D721Med (cell line): ENCODE results near the gene PLIN4.

ENCODE experiments used
- DNase-seq: peaks from one replicate; pipeline ENCODE4 v3.0.0; 2011; ENCODE audit warnings: low spot score; ENCODE audit not compliant: insufficient read length
- FAIRE-seq: peaks from 2 replicates; lab custom pipeline; 2011; peaks lifted over from hg19 to GRCh38; lab: Jason Lieb, UNC
- TF ChIP-seq, protein P1 (sequence below): IDR thresholded peaks from 2 replicates; pipeline ENCODE4 v1.5.1; 2012; ENCODE audit warnings: mild to moderate bottlenecking, control low read depth; ENCODE audit not compliant: insufficient read depth; ENCODE audit errors: missing control alignments

The PLIN4 gene

DNA sequence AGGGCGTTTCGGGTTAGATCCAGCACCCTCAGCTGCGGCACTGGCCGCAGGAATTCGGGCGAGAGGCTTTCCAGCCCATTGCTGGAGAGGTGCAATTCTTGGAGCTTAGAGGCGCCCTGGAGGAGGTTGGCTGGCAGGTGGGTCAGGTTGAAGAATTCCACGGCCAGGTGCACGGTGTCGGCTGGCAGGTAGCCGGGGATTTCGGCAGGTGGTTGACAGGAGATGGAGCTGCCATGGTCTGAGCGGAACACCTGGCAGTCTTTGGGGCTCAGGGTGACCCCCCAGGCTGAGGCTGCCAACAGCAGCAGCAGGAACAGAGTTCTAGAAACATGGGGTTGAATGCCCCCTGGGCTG lies 20.3 kb upstream of the PLIN4 start:
- FAIRE-seq (no peak), DNase-seq (no peak)
- TF ChIP-seq, protein P1, sequence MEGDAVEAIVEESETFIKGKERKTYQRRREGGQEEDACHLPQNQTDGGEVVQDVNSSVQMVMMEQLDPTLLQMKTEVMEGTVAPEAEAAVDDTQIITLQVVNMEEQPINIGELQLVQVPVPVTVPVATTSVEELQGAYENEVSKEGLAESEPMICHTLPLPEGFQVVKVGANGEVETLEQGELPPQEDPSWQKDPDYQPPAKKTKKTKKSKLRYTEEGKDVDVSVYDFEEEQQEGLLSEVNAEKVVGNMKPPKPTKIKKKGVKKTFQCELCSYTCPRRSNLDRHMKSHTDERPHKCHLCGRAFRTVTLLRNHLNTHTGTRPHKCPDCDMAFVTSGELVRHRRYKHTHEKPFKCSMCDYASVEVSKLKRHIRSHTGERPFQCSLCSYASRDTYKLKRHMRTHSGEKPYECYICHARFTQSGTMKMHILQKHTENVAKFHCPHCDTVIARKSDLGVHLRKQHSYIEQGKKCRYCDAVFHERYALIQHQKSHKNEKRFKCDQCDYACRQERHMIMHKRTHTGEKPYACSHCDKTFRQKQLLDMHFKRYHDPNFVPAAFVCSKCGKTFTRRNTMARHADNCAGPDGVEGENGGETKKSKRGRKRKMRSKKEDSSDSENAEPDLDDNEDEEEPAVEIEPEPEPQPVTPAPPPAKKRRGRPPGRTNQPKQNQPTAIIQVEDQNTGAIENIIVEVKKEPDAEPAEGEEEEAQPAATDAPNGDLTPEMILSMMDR, result no peak

DNA sequence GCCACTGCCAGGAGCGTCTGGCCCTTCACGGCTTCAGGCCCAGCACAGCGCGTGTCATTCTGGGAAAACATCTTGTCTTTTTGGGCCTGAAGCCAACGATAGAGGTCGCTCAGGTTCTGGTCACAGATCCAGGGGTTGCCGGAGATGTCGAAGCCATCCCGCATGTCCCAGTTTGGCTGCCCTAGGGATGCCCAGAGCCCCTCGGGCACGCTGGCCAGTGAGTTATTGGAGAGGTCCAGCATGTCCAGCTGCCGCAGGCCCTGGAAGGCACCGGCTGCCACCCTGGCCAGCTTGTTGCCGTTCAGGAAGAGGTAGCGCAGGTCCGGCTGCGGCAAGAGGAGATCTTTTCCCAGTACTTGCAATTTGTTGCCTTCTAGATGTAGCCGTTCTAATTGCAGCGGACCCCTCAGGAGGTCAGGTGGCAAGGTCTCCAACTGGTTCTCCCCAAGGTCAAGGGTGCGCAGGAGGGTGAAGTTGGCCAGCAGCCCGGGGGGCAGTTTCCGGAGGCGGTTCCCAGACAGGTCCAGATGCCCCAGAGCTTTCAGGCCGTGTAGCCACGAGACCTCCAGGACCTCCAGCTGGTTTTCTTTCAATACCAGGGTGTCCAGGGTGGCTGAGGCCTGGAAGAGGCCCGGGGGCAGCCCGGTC lies 19.8 kb upstream of the PLIN4 start:
- TF ChIP-seq, protein P1, result peak; percentile 1
- no peak for FAIRE-seq
- DNase-seq, result no peak

DNA sequence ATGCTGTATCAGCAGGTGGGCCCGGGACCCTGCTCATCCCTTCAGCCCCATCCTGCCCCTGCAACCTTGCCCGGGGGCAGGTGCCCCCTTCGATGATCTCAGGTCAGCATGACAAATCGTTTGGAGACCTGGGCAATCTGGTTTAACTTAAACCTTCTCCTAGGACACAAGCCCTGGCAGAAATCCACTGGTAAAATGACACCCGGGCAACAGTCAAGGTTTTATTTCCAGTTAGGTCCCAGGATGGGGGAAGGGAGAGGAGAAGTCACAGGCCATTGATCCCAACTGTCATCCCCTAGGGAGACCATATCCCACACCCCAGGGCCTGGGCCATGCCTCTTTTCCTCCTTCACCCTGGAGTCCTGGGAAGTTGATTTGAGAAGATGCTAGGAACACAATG lies 18.5 kb upstream of the PLIN4 start:
- TF ChIP-seq, protein P1, result no peak
- no peak for DNase-seq
- FAIRE-seq, result no peak

DNA sequence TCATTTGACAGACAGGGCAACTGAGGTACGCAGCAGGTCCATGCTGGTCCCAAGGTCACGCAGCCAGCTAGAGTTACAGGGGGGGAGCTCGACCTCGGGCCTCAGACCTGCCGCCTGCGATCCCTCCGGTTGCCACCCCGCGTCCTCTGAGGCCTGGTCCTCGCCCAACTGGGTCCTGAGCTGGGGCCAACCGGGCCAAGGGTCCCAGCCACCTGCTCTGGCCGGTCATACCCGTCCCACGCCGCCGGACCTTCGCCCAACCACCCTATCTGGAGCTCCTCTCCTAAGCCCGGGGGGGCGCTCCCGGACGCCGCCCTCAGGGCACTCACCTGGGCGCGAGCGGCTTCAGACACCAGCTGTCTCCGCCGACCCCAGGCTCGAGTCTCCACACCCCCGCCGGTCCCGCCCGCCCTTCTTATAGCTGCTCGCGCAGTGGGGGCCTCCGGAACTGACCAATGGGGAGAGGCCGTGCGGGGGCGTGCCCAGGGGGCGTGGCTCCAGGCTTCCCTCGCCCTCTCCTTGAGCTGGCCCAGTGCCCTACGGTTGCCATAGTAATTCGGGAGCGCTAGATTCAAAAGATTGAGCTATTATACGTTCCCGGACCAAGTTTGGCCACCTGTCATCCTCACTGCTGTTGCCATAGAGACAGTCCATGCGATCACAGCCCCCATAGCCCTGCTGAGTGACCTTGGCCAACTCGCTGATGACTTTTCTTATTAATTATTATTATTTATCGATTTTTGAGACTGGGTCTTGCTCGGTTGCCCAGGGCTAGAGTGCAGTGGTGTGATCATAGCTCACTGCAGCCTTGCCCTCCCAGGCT lies 16.8 kb upstream of the PLIN4 start, which contains the start of gene PLIN5:
Gene PLIN5 (minus strand): TSS at position 389 of the 823 bp plus-strand sequence. CDS start 1,150 bp downstream, outside the sequence.
- DNase-seq, result peak; percentile 97
- TF ChIP-seq, protein P1, result no peak
- FAIRE-seq, result no peak

DNA sequence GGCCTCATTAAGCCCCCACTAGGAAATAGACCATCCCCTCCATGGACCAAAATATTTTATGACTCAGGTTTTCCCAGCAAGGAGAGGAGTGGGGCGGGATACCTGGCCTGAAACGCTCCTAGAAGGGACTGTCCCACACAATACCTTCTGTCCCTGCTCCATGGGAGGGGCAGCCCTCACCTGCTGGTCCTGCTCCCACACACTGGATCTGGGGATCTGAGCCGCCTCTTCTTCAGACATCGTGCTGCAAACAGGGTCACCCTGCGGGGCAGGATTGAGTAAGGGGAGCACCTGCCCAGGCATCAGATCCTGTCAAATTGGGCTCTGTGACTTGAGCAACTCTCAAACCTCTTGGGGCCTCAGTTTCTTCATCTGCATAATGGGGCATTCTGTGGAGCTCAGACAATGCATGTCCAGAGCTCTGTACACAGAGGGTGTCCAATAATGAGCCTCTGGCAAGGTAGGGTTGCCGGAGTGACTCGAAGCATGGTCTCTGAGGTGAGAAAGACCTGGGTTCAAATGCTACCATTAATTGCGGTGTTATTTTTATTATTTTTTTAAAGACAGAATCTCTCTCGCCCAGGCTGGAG lies 15.6 kb upstream of the PLIN4 start:
- TF ChIP-seq, protein P1, result no peak
- no peak for DNase-seq
- FAIRE-seq, result no peak

DNA sequence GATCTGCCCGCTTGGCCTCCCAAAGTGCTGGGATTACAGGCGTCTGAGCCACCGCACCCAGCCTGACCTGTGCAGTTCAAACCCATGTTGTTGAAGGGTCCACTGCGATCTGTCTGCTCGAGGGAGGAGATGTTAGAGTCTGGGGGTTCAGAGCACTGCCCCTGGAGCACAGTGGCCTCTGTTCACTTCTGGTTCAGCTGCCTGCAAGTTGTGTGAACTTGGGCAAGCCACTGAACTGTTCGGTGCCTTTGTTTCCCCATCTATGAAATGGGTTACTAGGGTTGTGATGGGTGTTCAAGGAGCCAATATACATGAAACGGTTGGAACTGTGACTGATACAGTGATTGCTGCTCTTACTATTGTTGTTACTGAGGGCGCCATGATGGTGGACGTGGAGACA lies 15.0 kb upstream of the PLIN4 start:
- TF ChIP-seq, protein P1, result no peak
- no peak for FAIRE-seq
- no peak for DNase-seq
